DMS79 treated with DMSO at 0.1 percent for 48 hours (cell line): ENCODE results near the gene CHRNA1.
A peak's percentile ranks its signal among the peaks of the same experiment; 100 is the strongest.

ENCODE experiments used
- DNase-seq: peaks from one replicate; lab custom pipeline; 2025; lab: John Stamatoyannopoulos, UW

CHRNA1 gene

GRCh38 chr2:174781996-174782395, 17.7 kb upstream of the CHRNA1 start:
- no peak for DNase-seq

- DNase-seq = no peak
Observed at GRCh38 chr2:174781298-174781697, 17.0 kb upstream of the CHRNA1 start.

GRCh38 chr2:174780856-174781255, 16.6 kb upstream of the CHRNA1 start:
- no peak for DNase-seq

- DNase-seq = no peak
Observed at GRCh38 chr2:174780191-174780840, 16.0 kb upstream of the CHRNA1 start.

GRCh38 chr2:174779361-174779928, 15.2 kb upstream of the CHRNA1 start:
- DNase-seq = peak; percentile 10

- no peak for DNase-seq
Observed at GRCh38 chr2:174778085-174778981, 14.1 kb upstream of the CHRNA1 start.

GRCh38 chr2:174777347-174778084, 13.2 kb upstream of the CHRNA1 start:
- DNase-seq = no peak

- DNase-seq = no peak
Observed at GRCh38 chr2:174776675-174777074, 12.4 kb upstream of the CHRNA1 start.

GRCh38 chr2:174776223-174776622, 12.0 kb upstream of the CHRNA1 start:
- no peak for DNase-seq

GRCh38 chr2:174775571-174775980, 11.3 kb upstream of the CHRNA1 start:
- DNase-seq = no peak

- DNase-seq = no peak
Observed at GRCh38 chr2:174774886-174775285, 10.6 kb upstream of the CHRNA1 start.

- DNase-seq = no peak
Observed at GRCh38 chr2:174773215-174773614, 8.9 kb upstream of the CHRNA1 start.

- no peak for DNase-seq
Observed at GRCh38 chr2:174772472-174772801, 8.2 kb upstream of the CHRNA1 start.

- peak; percentile 47 for DNase-seq
Observed at GRCh38 chr2:174771631-174772471, 7.6 kb upstream of the CHRNA1 start.

GRCh38 chr2:174771136-174771535, 6.9 kb upstream of the CHRNA1 start:
- no peak for DNase-seq

- DNase-seq = no peak
Observed at GRCh38 chr2:174768557-174768956, 4.3 kb upstream of the CHRNA1 start.

GRCh38 chr2:174766271-174766670, 2.0 kb upstream of the CHRNA1 start:
- no peak for DNase-seq

- no peak for DNase-seq
Observed at GRCh38 chr2:174765576-174765975, 1.3 kb upstream of the CHRNA1 start.

- DNase-seq = no peak
Observed at GRCh38 chr2:174763780-174764179, 492 bp downstream of the CHRNA1 start.

- DNase-seq = no peak
Observed at GRCh38 chr2:174762464-174762863, 1.8 kb downstream of the CHRNA1 start.

GRCh38 chr2:174761837-174762236, 2.4 kb downstream of the CHRNA1 start:
- no peak for DNase-seq
